ENCODE measurements around the gene WDR90.

GRCh38 chr16:662095-662494, 12.9 kb downstream of the WDR90 start:
- TF ChIP-seq CTCF (conservative IDR thresholded peaks at IDR 0.05; ENCODE audit: low read length): no peak
- no peak for TF ChIP-seq EZH2phosphoT487 (IDR thresholded peaks at IDR 0.05; ENCODE audit: borderline replicate concordance)
